ENCODE results near the gene LRRC37A3. TPM values are rescaled to one million over a fixed set of nuclear protein-coding genes. Genes with fewer than 3 reads are reported as not detected.
"Not testable (repeated sequence)": the region's sequence is repeated elsewhere in the genome, so short reads cannot be mapped to it uniquely, and the experiment has no call there.

Gene LRRC37A3
- total and polyA plus RNA-seq, 7 donors: 0.38 to 5.1 (median 1.6) TPM

DNA sequence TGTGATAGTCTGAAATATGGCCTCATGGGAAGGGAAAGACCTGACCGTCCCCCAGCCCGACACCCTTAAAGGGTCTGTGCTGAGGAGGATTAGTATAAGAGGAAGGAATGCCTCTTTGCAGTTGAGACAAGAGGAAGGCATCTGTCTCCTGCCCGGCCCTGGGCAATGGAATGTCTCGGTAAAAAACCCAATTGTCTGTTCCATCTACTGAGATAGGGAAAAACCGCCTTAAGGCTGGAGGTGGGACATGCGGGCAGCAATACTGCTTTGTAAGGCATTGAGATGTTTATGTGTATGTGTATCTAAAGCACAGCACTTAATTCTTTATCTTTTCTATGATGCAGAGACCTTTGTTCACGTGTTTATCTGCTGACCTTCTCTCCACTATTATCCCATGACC lies 11.1 kb upstream of the LRRC37A3 start:
- ATAC-seq, H3K4me1 ChIP-seq: not testable (repeated sequence)

DNA sequence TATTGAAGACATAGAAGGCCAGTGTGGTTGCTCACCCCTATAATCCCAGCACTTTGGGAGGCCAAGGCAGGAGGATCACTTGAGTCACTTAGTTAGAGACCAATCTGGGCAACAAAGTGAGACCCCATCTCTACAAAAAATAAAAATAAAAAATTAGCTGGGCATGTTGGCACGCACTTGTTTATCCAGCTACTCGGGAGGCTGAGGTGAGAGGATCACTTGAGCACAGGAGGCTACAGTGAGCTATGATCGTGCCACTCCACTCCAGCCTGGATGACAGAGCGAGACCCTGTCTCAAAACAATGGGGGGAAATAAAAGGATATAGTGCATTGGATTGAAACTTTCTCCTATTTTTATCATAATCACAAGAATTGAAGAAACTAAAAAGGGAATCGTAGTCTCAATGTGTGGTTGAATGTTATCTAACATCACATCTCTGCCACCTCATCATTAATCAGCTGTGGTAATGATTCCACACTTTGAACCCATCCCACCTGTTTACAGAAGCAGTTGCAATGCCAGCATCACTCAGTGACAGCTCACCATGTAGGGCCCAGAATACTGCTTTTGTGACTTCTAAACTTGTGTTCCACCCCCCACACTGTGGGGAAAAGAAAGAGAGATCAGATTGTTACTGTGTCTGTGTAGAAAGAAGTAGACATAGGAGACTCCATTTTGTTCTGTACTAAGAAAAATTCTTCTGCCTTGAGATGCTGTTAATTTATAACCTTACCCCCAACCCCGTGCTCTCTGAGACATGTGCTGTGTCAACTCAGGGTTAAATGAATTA lies 10.3 kb upstream of the LRRC37A3 start:
- intact Hi-C loops (cut with DNase I): loop anchor here in 1 of 2 donors (10.0 kb wide), 2 partner anchors 155 to 265 kb away; no protein-coding TSS in a partner anchor
- H3K4me1 ChIP-seq; H3K4me3 ChIP-seq; H3K27ac ChIP-seq; H3K27me3 ChIP-seq (ENCODE audit: insufficient read depth in 3 of 3, low read length in 2 of 3); DNase-seq; ATAC-seq; H3K36me3 ChIP-seq (ENCODE audit: insufficient read depth in 1 of 2, low read depth in 1 of 2); H3K9me3 ChIP-seq: not testable (repeated sequence)
- 82 to 90% (median 89%) methylated on average over 5 to 6 of the region's 6 CpGs for WGBS, 3 donors

More for the DNA sequence above, 11.1 kb upstream of the LRRC37A3 start:
- not testable (repeated sequence) for H3K9me3 ChIP-seq; DNase-seq; H3K36me3 ChIP-seq (ENCODE audit: insufficient read depth in 1 of 2, low read depth in 1 of 2); H3K27ac ChIP-seq; H3K4me3 ChIP-seq; H3K27me3 ChIP-seq (ENCODE audit: insufficient read depth in 3 of 3, low read length in 2 of 3)
- intact Hi-C loops (cut with DNase I): loop anchor here in 1 of 2 donors (10.0 kb wide), 2 partner anchors 156 to 264 kb away; no protein-coding TSS in a partner anchor
- WGBS, 3 donors: 72 to 82% (median 79%) methylated on average over 5 to 7 of the region's 7 CpGs

DNA sequence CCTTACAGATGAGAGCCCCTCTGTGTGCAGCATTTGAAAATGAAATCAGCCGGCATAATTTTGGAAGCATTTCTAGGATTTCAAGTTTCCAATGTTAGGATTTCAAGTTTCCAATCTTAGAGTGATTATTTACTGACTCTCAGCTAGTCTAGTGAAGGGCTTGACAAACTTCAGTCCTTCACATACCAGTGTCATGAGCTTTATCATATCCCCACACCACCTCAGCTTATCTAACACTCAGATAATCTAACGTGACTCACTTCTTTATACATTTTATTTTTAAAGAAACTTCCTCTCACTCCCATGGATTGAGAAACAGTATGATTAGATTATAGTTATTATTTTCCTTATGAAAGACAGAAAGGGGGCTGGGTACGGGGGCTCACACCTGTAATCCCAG lies 9.4 kb upstream of the LRRC37A3 start:
- H3K27me3 ChIP-seq (ENCODE audit: insufficient read depth in 3 of 3, low read length in 2 of 3); H3K4me3 ChIP-seq; DNase-seq; ATAC-seq; intact Hi-C loops (cut with DNase I); H3K4me1 ChIP-seq; H3K9me3 ChIP-seq; H3K36me3 ChIP-seq (ENCODE audit: insufficient read depth in 1 of 2, low read depth in 1 of 2); H3K27ac ChIP-seq: not testable (repeated sequence)
- 88 to 95% (median 91%) methylated on average over 3 of the region's 3 CpGs for WGBS, 3 donors

DNA sequence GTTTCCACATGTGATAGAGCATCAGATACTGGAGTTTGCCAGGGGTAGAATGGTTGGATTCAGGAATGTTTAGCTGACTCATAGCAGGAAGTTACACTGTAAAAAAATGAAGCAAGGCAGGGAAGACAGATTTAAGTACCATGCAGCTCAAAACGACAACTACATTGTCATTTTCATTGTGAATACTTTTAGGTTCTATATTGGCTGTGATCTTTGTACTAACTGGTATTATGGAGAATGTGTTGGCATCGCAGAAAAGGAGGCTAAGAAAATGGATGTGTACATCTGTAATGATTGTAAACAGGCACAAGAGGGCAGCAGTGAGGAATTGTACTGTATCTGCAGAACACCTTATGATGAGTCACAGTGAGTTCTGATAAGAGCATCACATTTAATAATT lies 8.2 kb upstream of the LRRC37A3 start:
- H3K4me1 ChIP-seq; H3K9me3 ChIP-seq; H3K27ac ChIP-seq; H3K4me3 ChIP-seq; intact Hi-C loops (cut with DNase I); H3K36me3 ChIP-seq (ENCODE audit: insufficient read depth in 1 of 2, low read depth in 1 of 2); DNase-seq; H3K27me3 ChIP-seq (ENCODE audit: insufficient read depth in 3 of 3, low read length in 2 of 3): not testable (repeated sequence)
- 0 to 4% (median 1%) methylated on average over 2 of the region's 2 CpGs for WGBS, 3 donors
- TF ChIP-seq, protein P1, sequence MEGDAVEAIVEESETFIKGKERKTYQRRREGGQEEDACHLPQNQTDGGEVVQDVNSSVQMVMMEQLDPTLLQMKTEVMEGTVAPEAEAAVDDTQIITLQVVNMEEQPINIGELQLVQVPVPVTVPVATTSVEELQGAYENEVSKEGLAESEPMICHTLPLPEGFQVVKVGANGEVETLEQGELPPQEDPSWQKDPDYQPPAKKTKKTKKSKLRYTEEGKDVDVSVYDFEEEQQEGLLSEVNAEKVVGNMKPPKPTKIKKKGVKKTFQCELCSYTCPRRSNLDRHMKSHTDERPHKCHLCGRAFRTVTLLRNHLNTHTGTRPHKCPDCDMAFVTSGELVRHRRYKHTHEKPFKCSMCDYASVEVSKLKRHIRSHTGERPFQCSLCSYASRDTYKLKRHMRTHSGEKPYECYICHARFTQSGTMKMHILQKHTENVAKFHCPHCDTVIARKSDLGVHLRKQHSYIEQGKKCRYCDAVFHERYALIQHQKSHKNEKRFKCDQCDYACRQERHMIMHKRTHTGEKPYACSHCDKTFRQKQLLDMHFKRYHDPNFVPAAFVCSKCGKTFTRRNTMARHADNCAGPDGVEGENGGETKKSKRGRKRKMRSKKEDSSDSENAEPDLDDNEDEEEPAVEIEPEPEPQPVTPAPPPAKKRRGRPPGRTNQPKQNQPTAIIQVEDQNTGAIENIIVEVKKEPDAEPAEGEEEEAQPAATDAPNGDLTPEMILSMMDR (IDR thresholded peaks at IDR 0.05): peak; percentile 67
- peak; percentile 87 to 95 (median 94) for ATAC-seq

DNA sequence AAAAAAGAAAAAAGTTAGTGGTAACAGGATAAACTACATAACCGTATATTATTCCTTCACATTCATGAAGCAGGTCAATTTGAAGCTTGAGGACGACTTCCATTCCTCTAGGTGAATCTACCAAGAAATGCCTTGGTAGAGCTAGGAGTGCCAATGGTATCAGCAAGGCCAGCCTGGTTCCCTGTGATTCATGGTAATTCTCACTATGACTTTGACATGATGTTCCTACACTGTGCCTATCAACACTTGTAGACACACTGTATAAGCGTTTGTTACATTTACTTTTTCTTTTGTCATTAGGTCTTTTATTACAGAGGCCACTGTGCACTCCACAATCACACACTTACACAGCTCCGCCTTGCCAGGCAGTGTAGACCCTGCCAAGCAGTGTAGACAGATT lies 7.2 kb upstream of the LRRC37A3 start:
- H3K9me3 ChIP-seq; H3K4me1 ChIP-seq; intact Hi-C loops (cut with DNase I); H3K4me3 ChIP-seq; DNase-seq; H3K27me3 ChIP-seq (ENCODE audit: insufficient read depth in 3 of 3, low read length in 2 of 3); H3K27ac ChIP-seq; H3K36me3 ChIP-seq (ENCODE audit: insufficient read depth in 1 of 2, low read depth in 1 of 2); ATAC-seq: not testable (repeated sequence)
- WGBS, 3 donors: 92 to 97% (median 93%) methylated on average over 4 of the region's 4 CpGs

DNA sequence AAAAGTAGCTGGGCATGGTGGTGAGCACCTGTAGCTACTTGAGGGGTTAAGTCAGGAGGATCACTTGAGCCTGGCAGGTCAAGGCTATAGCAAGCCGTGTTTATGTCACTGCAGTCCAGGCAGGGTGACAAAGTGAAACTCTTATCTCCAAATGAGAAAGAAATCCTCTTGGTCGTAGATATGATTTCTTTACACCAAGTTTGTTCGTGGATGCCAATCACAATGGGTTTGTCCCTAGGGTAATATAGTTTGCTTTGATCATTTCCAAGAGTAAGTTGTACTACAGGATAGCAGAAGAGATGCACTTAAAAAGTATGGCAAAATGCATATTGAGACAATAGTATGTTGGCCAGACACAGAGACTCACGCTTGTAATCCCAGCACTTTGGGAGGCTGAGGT lies 6.0 kb upstream of the LRRC37A3 start:
- 79 to 93% (median 81%) methylated on average over 4 of the region's 4 CpGs for WGBS, 3 donors
- not testable (repeated sequence) for H3K9me3 ChIP-seq

DNA sequence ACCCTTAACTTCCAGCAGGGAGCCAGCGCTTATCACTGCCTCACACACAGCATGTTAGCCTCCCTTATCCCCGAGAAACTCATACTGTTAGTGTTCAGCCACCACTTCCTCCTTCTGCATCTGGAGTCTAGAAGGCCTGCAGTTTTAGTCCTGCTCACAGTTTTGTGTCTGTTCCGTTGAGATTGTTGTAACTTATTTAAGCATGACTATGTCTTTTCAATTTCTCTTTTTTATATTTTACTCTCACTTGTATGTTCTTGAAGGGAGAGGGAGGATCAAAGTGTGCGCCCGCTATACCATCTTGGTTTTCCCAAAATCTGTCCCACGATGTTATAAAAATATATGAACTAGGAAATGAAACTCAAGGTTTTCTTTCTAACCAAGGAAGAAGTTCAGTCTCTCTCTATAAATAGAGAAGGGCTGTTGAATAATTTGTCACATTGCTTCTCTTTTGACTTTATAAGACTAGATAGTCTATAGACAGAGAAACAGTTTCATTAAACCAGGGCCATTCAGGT lies 3.8 kb upstream of the LRRC37A3 start:
- not testable (repeated sequence) for DNase-seq; H3K4me1 ChIP-seq; H3K27ac ChIP-seq; H3K36me3 ChIP-seq (ENCODE audit: insufficient read depth in 1 of 2, low read depth in 1 of 2); H3K4me3 ChIP-seq; ATAC-seq; H3K9me3 ChIP-seq; H3K27me3 ChIP-seq (ENCODE audit: insufficient read depth in 3 of 3, low read length in 2 of 3)
- intact Hi-C loops (cut with DNase I): loop anchor here in 1 of 2 donors (5.0 kb wide), 1 partner anchor 39 kb away; no protein-coding TSS in a partner anchor
- WGBS, 3 donors: 84 to 90% (median 86%) methylated on average over 6 of the region's 6 CpGs

More for the DNA sequence above, 6.0 kb upstream of the LRRC37A3 start:
- intact Hi-C loops (cut with DNase I); ATAC-seq; DNase-seq; H3K4me3 ChIP-seq; H3K4me1 ChIP-seq; H3K27me3 ChIP-seq (ENCODE audit: insufficient read depth in 3 of 3, low read length in 2 of 3); H3K36me3 ChIP-seq (ENCODE audit: insufficient read depth in 1 of 2, low read depth in 1 of 2); H3K27ac ChIP-seq: not testable (repeated sequence)

Data from psoas muscle (tissue), 8 donors.